ENCODE results near the gene FOXE1. TPM values are rescaled to one million over a fixed set of nuclear protein-coding genes. Genes with fewer than 3 reads are reported as not detected.

Gene FOXE1
- total RNA-seq: not detected

DNA sequence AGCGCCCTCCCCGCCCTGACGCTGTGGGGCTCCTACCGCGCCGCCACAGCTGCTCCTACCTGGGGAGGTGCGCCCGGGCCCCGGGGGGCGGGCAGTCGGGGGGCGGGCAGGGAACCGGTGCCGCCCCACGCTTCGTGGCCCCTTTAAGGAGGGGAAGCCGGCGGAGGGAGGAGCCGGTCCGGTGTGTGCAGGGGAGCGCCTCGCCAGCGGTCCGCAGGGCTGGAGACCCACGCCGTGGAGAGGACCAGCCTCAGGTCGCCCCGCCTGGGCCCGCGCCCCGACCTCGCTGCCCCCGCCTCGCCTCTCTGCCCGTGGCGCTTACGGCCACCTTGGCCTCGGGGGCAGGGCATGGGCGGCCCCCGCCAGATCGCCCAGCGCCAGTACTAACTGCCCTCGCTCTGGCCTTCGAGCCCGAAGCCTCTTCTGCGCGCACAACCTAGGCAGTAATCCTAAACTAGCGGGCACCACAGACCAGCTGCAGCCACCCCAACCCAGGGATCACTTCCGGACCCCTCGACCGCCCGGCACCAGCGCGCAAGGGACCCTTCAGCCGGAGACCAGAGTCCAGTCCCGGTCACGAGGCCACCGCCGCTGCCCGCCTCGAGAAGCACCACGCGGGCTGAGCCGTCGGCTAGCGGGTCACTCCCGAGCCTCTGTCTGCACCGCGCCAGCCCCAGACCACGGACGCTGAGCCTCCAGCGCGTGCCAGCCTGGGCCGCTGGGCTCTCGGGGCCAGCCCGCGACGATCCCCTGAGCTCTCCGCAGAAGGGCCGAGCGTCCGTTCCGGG, at the start of gene FOXE1:
Gene FOXE1 (plus strand): TSS at position 171 of the 788 bp plus-strand sequence. CDS start 689 bp downstream, outside the sequence.
- intact Hi-C loops (cut with DNase I): no loop called here
- Histone ChIP-seq H3K36me3 (replicated peaks in 1 of 2; ENCODE audit: insufficient read depth in 1 of 2, low read depth in 2 of 2) (no peaks in the 10 kb centered on the region), H3K4me3 (no peak within 1 kb of the TSS), H3K27me3 (peaks cover 4 to 55% of the 10 kb centered on the region in 2 donors), H3K9me3 (no peaks in the 10 kb centered on the region), H3K27ac (no peak within 1 kb of the TSS), H3K4me1 (peaks cover 45% of the 10 kb centered on the region)
- DNase-seq: no peak
- WGBS, 2 donors: 0 to 1% methylated on average over 16 to 61 of the region's 83 CpGs
- peak; percentile 36 for ATAC-seq
- TF ChIP-seq, protein P1, sequence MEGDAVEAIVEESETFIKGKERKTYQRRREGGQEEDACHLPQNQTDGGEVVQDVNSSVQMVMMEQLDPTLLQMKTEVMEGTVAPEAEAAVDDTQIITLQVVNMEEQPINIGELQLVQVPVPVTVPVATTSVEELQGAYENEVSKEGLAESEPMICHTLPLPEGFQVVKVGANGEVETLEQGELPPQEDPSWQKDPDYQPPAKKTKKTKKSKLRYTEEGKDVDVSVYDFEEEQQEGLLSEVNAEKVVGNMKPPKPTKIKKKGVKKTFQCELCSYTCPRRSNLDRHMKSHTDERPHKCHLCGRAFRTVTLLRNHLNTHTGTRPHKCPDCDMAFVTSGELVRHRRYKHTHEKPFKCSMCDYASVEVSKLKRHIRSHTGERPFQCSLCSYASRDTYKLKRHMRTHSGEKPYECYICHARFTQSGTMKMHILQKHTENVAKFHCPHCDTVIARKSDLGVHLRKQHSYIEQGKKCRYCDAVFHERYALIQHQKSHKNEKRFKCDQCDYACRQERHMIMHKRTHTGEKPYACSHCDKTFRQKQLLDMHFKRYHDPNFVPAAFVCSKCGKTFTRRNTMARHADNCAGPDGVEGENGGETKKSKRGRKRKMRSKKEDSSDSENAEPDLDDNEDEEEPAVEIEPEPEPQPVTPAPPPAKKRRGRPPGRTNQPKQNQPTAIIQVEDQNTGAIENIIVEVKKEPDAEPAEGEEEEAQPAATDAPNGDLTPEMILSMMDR (IDR thresholded peaks at IDR 0.05): no peak
- no peak for TF ChIP-seq POLR2A (IDR thresholded peaks at IDR 0.05)

DNA sequence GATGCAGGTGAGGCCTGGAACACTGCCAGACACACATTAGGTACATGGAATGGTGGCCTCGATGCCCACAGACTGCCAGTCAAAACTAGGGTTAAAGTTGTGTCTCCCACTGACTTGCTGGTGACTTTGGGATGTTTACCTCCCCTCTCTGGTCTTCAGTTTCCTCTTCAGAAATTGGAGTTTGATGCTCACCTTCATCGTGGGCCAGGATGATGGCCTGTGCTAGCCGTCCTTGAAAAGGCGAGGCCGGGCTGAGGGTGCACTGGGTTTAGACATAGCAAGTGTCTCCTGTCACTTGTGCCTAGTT, 49.0 kb upstream of the FOXE1 start:
- no peak overlapping the region for H3K4me3 ChIP-seq
- intact Hi-C loops (cut with DNase I): no loop called here
- H3K9me3 ChIP-seq: no peaks in the 10 kb centered on the region
- 51 to 65% methylated on average over 5 of the region's 5 CpGs for WGBS, 2 donors
- TF ChIP-seq, protein P1 (IDR thresholded peaks at IDR 0.05): no peak
- TF ChIP-seq POLR2A (IDR thresholded peaks at IDR 0.05): no peak
- no peak for ATAC-seq
- no peaks in the 10 kb centered on the region for H3K36me3 ChIP-seq (replicated peaks in 1 of 2; ENCODE audit: insufficient read depth in 1 of 2, low read depth in 2 of 2)
- H3K27me3 ChIP-seq: no peaks in the 10 kb centered on the region
- peaks cover 8% of the 10 kb centered on the region for H3K4me1 ChIP-seq
- no peak for DNase-seq
- H3K27ac ChIP-seq: peak overlapping the region; percentile 29 to 85 (median 70)

DNA sequence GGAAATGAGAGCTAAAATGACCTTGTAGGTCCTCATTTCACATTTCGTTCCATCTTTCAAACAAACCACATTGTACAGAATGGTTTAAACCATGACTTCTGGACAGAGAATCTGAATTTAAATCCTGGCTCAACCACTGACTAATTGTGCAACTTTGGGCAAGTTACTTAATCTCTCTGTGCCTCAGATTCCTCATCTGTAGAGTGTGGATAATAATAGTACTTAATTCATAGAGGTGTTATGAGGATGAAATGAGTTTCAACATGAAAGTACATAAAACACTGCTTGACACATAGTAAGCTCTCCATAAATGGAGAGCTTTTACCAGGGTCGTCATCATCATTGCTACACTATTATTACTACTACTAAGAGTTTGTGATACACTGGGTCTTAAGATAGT, 46.3 kb upstream of the FOXE1 start:
- Histone ChIP-seq H3K27ac (no peak overlapping the region), H3K4me1 (peaks cover 12% of the 10 kb centered on the region), H3K9me3 (no peaks in the 10 kb centered on the region), H3K27me3 (no peaks in the 10 kb centered on the region), H3K36me3 (replicated peaks in 1 of 2; ENCODE audit: insufficient read depth in 1 of 2, low read depth in 2 of 2) (no peaks in the 10 kb centered on the region), H3K4me3 (no peak overlapping the region)
- DNase-seq (no peak), ATAC-seq (no peak)
- TF ChIP-seq, protein P1 (IDR thresholded peaks at IDR 0.05): no peak
- TF ChIP-seq POLR2A (IDR thresholded peaks at IDR 0.05): no peak
- intact Hi-C loops (cut with DNase I): no loop called here
- 56 to 65% methylated on average over 2 of the region's 2 CpGs for WGBS, 2 donors

DNA sequence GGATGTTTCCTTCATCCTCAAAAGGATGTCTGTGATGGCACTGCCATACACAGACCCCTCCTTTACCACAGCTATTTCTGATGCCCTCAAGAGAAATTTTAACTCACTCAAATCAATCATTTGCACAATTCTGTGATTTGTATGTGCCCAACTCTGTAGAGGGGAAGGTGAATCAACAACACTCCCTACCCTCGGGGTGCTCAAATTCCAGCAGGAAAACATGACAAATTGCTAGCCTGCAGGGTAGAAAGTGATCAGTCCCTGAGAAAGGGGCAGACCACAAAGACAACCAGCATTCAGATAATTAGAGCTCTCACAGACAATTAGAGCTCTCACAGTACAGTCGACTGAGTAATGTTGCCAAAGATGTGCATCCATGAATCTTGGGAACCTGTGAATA, 45.3 kb upstream of the FOXE1 start:
- Histone ChIP-seq H3K9me3 (no peaks in the 10 kb centered on the region), H3K27me3 (no peaks in the 10 kb centered on the region), H3K4me1 (peaks cover 12% of the 10 kb centered on the region), H3K27ac (no peak overlapping the region), H3K36me3 (replicated peaks in 1 of 2; ENCODE audit: insufficient read depth in 1 of 2, low read depth in 2 of 2) (no peaks in the 10 kb centered on the region), H3K4me3 (no peak overlapping the region)
- intact Hi-C loops (cut with DNase I): no loop called here
- no peak for TF ChIP-seq POLR2A (IDR thresholded peaks at IDR 0.05)
- ATAC-seq (no peak), DNase-seq (no peak)
- 32 to 51% methylated on average over 2 of the region's 2 CpGs for WGBS, 2 donors

DNA sequence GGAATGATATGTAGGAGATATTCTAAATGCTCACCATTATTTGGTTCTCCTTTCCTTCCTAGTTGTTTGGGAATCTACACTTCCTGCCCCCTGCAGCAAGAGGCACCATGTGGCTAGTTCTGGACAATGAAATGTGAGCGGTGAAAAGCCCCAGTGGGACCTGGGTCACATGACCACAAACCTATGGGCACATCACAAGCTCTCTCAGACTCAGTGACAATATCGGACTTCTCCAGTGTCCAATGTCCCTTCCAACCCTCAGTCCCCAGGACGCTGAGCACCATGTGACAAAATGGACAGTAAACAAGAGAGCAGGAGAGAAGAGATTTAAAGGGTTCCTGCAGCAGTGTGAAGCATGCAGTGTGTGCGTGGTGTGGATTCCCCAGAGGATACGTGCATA, 44.6 kb upstream of the FOXE1 start:
- Histone ChIP-seq H3K27me3 (no peaks in the 10 kb centered on the region), H3K4me1 (peaks cover 8% of the 10 kb centered on the region), H3K9me3 (no peaks in the 10 kb centered on the region), H3K4me3 (no peak overlapping the region), H3K36me3 (replicated peaks in 1 of 2; ENCODE audit: insufficient read depth in 1 of 2, low read depth in 2 of 2) (no peaks in the 10 kb centered on the region), H3K27ac (no peak overlapping the region)
- ATAC-seq (no peak), DNase-seq (no peak)
- TF ChIP-seq POLR2A (IDR thresholded peaks at IDR 0.05): no peak
- TF ChIP-seq, protein P1 (IDR thresholded peaks at IDR 0.05): no peak
- intact Hi-C loops (cut with DNase I): no loop called here
- WGBS, 2 donors: 57 to 68% methylated on average over 5 of the region's 5 CpGs

All from body of pancreas (tissue), 4 donors.